GM23338 (cell line): ENCODE results near the gene GDF7. TPM values are rescaled to one million over a fixed set of nuclear protein-coding genes. Genes with fewer than 3 reads are reported as not detected.

Source experiments
- ATAC-seq: fragments of 200-7000 bp; cut with Tn5 transposase; 3 replicates; pipeline ENCODE4 v1.9.1; 2020
- DNase-seq: peaks from one replicate; pipeline ENCODE4 v3.0.0-alpha.2; 2015; ENCODE audit warnings: low spot score
- H2AFZ ChIP-seq: fragments of 200-600 bp; sonication (generic); 2 replicates; pipeline ENCODE4 v1.8.0; 2016; ENCODE audit warnings: antibody characterized with exemption, mild to moderate bottlenecking, moderate library complexity
- H3F3A ChIP-seq: fragments of 200-600 bp; sonication (generic); replicated peaks from 2 replicates; pipeline ENCODE4 v1.8.0; 2017; ENCODE audit warnings: antibody characterized with exemption, mixed run types, low read depth
- H3K27ac ChIP-seq: fragments of 200-600 bp; sonication (generic); 2 replicates; pipeline ENCODE4 v1.6.1; 2016; ENCODE audit warnings: low read depth
- H3K27me3 ChIP-seq: fragments of 200-600 bp; sonication (generic); 2 replicates; pipeline ENCODE4 v1.8.0; 2016; ENCODE audit warnings: mild to moderate bottlenecking, mixed run types, moderate library complexity; ENCODE audit not compliant: insufficient read depth
- H3K36me3 ChIP-seq: fragments of 200-600 bp; sonication (generic); 2 replicates; pipeline ENCODE4 v1.8.0; 2016; ENCODE audit warnings: mild to moderate bottlenecking; ENCODE audit not compliant: insufficient read depth
- H3K4me1 ChIP-seq: fragments of 200-600 bp; sonication (generic); 2 replicates; pipeline ENCODE4 v1.8.0; 2016; ENCODE audit warnings: mild to moderate bottlenecking, moderate library complexity; ENCODE audit not compliant: insufficient read depth
- H3K4me2 ChIP-seq: fragments of 200-600 bp; sonication (generic); 2 replicates; pipeline ENCODE4 v1.7.1; 2017; ENCODE audit warnings: mixed run types
- H3K4me3 ChIP-seq: fragments of 200-600 bp; sonication (generic); 2 replicates; pipeline ENCODE4 v1.6.1; 2016; ENCODE audit warnings: mixed run types
- H3K79me2 ChIP-seq: fragments of 200-600 bp; sonication (generic); replicated peaks from 2 replicates; pipeline ENCODE4 v1.8.0; 2017; ENCODE audit warnings: mild to moderate bottlenecking; ENCODE audit not compliant: insufficient read depth
- H3K9me2 ChIP-seq: fragments of 200-600 bp; sonication (generic); 2 replicates; pipeline ENCODE4 v1.8.0; 2017; ENCODE audit not compliant: insufficient read depth
- H4K20me1 ChIP-seq: fragments of 200-600 bp; sonication (generic); replicated peaks from 2 replicates; pipeline ENCODE4 v1.8.0; 2017; ENCODE audit warnings: mild to moderate bottlenecking; ENCODE audit not compliant: insufficient read depth
- H3K27ac Mint-ChIP-seq: 2 replicates; pipeline ENCODE4 v1.8.0; 2020; ENCODE audit warnings: inconsistent platforms, mild to moderate bottlenecking, moderate library complexity, mixed read lengths
- H3K27me3 Mint-ChIP-seq: 3 replicates; pipeline ENCODE4 v1.8.0; 2022; ENCODE audit warnings: low read depth, mild to moderate bottlenecking, moderate library complexity, mixed read lengths, inconsistent platforms; ENCODE audit not compliant: insufficient read depth, poor library complexity
- H3K36me3 Mint-ChIP-seq: 3 replicates; pipeline ENCODE4 v1.8.0; 2021; ENCODE audit warnings: low read depth, mild to moderate bottlenecking, inconsistent platforms, moderate library complexity, mixed read lengths
- H3K4me1 Mint-ChIP-seq: 3 replicates; pipeline ENCODE4 v1.8.0; 2020; ENCODE audit warnings: mild to moderate bottlenecking, inconsistent platforms, mixed read lengths
- H3K4me3 Mint-ChIP-seq: 3 replicates; pipeline ENCODE4 v1.8.0; 2021; ENCODE audit warnings: moderate library complexity, mild to moderate bottlenecking, inconsistent platforms, mixed read lengths
- H3K9me3 Mint-ChIP-seq: 3 replicates; pipeline ENCODE4 v1.8.0; 2020; ENCODE audit warnings: moderate library complexity, mild to moderate bottlenecking, inconsistent platforms, mixed read lengths
- ETS1 ChIP-seq: IDR thresholded peaks from 2 replicates; pipeline ENCODE4 v1.6.1; 2016; ENCODE audit warnings: antibody characterized with exemption
- EZH2phosphoT487 ChIP-seq: fragments of 200-600 bp; sonication (generic); IDR thresholded peaks from one replicate; pipeline ENCODE4 v1.8.1; 2018; ENCODE audit warnings: antibody characterized with exemption; ENCODE audit not compliant: unreplicated experiment
- JUNB ChIP-seq: IDR thresholded peaks from one replicate; pipeline ENCODE4 v1.6.1; 2016; ENCODE audit warnings: antibody characterized with exemption; ENCODE audit not compliant: unreplicated experiment
- STAT1 ChIP-seq: IDR thresholded peaks from one replicate; pipeline ENCODE4 v1.6.1; 2016; ENCODE audit warnings: antibody characterized with exemption; ENCODE audit not compliant: unreplicated experiment
- ZNF114 ChIP-seq: fragments of 250-450 bp; sonication (Bioruptor Pico); IDR thresholded peaks from 2 replicates; pipeline ENCODE4 v1.5.0; 2020; ENCODE audit warnings: mild to moderate bottlenecking, moderate library complexity
- ZNF462 ChIP-seq: fragments of 250-450 bp; sonication (Bioruptor Pico); IDR thresholded peaks from 2 replicates; pipeline ENCODE4 v1.5.0; 2020; ENCODE audit warnings: mild to moderate bottlenecking, moderate library complexity
- polyA plus RNA-seq: library from polyadenylated mRNA; unstranded; fragments of >200 nt; fragmentation: Nextera tagmentation; extraction: Ambion mirVana; gene quantifications from 2 replicates; pipeline ENCODE4 v1.2.1, GENCODE V29; 2016
- total RNA-seq: library from RNA; depleted of rRNA; stranded (reverse); fragments of >200 nt; shearing (Covaris generic); gene quantifications from 2 replicates; pipeline ENCODE4 v1.2.3, GENCODE V29; 2014

GDF7 gene
- total and polyA plus RNA-seq, 2 experiments from 2014 or later, result 0.19 to 0.52 TPM

GRCh38 chr2:20633001-20633400, 33.9 kb upstream of the GDF7 start (continued):
- TF ChIP-seq ZNF462 (CRISPR knock-in tag) (no peak), STAT1 (no peak)

- TF ChIP-seq ZNF114 (CRISPR knock-in tag) (no peak), JUNB (no peak), EZH2phosphoT487 (no peak), ZNF462 (CRISPR knock-in tag) (no peak), ETS1 (no peak)
- no peaks in the 10 kb centered on the region for H3K36me3 ChIP-seq
- H3K27ac ChIP-seq, result no peak overlapping the region
- no peaks in the 10 kb centered on the region; the same call in 1 of the 2 replicates for H3K9me2 ChIP-seq
- Mint-ChIP-seq H3K27ac (no peak overlapping the region), H3K36me3 (no peaks in the 10 kb centered on the region; the same call in 2 of the 3 replicates), H3K27me3 (peaks cover 3% of the 10 kb centered on the region), H3K4me3 (no peak overlapping the region), H3K9me3 (no peaks in the 10 kb centered on the region), H3K4me1 (peaks cover 31% of the 10 kb centered on the region)
- H3K79me2 ChIP-seq, result no peaks in the 10 kb centered on the region
- H3K4me3 ChIP-seq, result no peak overlapping the region
- H3F3A ChIP-seq, result no peaks in the 10 kb centered on the region
- no peaks in the 10 kb centered on the region for H4K20me1 ChIP-seq
- ATAC-seq, result peak; percentile 9; the same call in 1 of the 3 replicates
- no peaks in the 10 kb centered on the region for H3K27me3 ChIP-seq
- DNase-seq, result peak; percentile 28
- H2AFZ ChIP-seq, result no peak overlapping the region
- peaks cover 6% of the 10 kb centered on the region for H3K4me1 ChIP-seq
- no peak overlapping the region for H3K4me2 ChIP-seq
Measured at GRCh38 chr2:20633794-20634506, 33.0 kb upstream of the GDF7 start.
